ENCODE data around the gene USP17L12. TPM values are rescaled to one million over a fixed set of nuclear protein-coding genes. Genes with fewer than 3 reads are reported as not detected.
"Not testable (repeated sequence)": the region's sequence is repeated elsewhere in the genome, so short reads cannot be mapped to it uniquely, and the experiment has no call there.

Gene USP17L12
- total RNA-seq, 1 experiment from 2014 or later, result not detected

DNA sequence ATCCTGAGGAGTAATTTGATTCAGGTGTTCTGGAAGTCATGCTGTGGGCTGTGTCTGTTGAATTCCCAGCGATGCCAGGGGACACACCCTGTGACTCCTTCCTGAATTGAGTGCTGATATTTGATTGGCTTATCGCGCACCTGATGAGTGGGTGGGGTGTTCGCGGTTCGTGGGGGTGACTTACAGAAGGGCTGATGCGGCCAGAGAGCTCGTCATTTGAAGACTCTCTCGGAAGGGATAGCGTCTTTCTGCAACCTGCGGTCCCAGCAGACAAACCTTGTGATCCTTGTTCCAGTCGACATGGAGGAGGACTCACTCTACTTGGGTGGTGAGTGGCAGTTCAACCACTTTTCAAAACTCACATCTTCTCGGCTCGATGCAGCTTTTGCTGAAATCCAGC, 4.6 kb downstream of the USP17L12 start, which contains the start of gene USP17L13:
Gene USP17L13, plus strand, starts transcription at position 301 of the 400 bp plus-strand sequence. Its CDS starts 0 bp downstream, at position 301.
- H4K20me1 ChIP-seq (ENCODE audit: insufficient read depth); H3K9me2 ChIP-seq (ENCODE audit: insufficient read depth); ATAC-seq; H3K27me3 ChIP-seq (ENCODE audit: insufficient read depth, low read length); H3K4me2 ChIP-seq (ENCODE audit: low read length); H3K27ac ChIP-seq (ENCODE audit: low read depth, low read length); H3K9ac ChIP-seq (ENCODE audit: low read length); POLR2A ChIA-PET; RAD21 ChIA-PET (ENCODE audit: low non-redundant PET in 1 of 2, low total read pairs in 2 of 2, uncharacterized antibody in 2 of 2, unreplicated experiment in 2 of 2); H3K36me3 ChIP-seq (ENCODE audit: control insufficient read depth in 1 of 2, insufficient read depth in 2 of 2, low read length in 2 of 2); BruUV-seq (replicated peaks); H3K9me3 ChIP-seq (ENCODE audit: control insufficient read depth in 1 of 2, insufficient read depth in 1 of 2, low read depth in 1 of 2, low read length in 2 of 2); intact Hi-C loops (cut with micrococcal nuclease); H3K4me3 ChIP-seq (replicated peaks in 1 of 2; ENCODE audit: low read depth in 1 of 2, low read length in 2 of 2); H3K79me2 ChIP-seq (ENCODE audit: insufficient read depth, low read length); H3K4me1 ChIP-seq (ENCODE audit: control insufficient read depth in 1 of 2, insufficient read depth in 2 of 2, low read length in 2 of 2); DNase-seq (ENCODE audit: low read depth, low spot score); H2AFZ ChIP-seq (ENCODE audit: low read depth, low read length, poor library complexity, severe bottlenecking); CTCF ChIA-PET: not testable (repeated sequence)

DNA sequence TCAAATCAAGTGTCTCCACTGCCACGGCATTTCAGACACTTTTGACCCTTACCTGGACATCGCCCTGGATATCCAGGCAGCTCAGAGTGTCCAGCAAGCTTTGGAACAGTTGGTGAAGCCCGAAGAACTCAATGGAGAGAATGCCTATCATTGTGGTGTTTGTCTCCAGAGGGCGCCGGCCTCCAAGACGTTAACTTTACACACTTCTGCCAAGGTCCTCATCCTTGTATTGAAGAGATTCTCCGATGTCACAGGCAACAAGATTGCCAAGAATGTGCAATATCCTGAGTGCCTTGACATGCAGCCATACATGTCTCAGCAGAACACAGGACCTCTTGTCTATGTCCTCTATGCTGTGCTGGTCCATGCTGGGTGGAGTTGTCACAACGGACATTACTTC, 10.3 kb downstream of the USP17L12 start:
- H2AFZ ChIP-seq (ENCODE audit: low read depth, low read length, poor library complexity, severe bottlenecking); H3K79me2 ChIP-seq (ENCODE audit: insufficient read depth, low read length); CTCF ChIA-PET; H3K27me3 ChIP-seq (ENCODE audit: insufficient read depth, low read length); intact Hi-C loops (cut with micrococcal nuclease); POLR2A ChIA-PET; H3K4me3 ChIP-seq (replicated peaks in 1 of 2; ENCODE audit: low read depth in 1 of 2, low read length in 2 of 2); H3K4me2 ChIP-seq (ENCODE audit: low read length); DNase-seq (ENCODE audit: low read depth, low spot score); H3K9me2 ChIP-seq (ENCODE audit: insufficient read depth); H3K4me1 ChIP-seq (ENCODE audit: control insufficient read depth in 1 of 2, insufficient read depth in 2 of 2, low read length in 2 of 2); H3K27ac ChIP-seq (ENCODE audit: low read depth, low read length); BruUV-seq (replicated peaks); H3K36me3 ChIP-seq (ENCODE audit: control insufficient read depth in 1 of 2, insufficient read depth in 2 of 2, low read length in 2 of 2); ATAC-seq; RAD21 ChIA-PET (ENCODE audit: low non-redundant PET in 1 of 2, low total read pairs in 2 of 2, uncharacterized antibody in 2 of 2, unreplicated experiment in 2 of 2); H4K20me1 ChIP-seq (ENCODE audit: insufficient read depth); H3K9ac ChIP-seq (ENCODE audit: low read length); H3K9me3 ChIP-seq (ENCODE audit: control insufficient read depth in 1 of 2, insufficient read depth in 1 of 2, low read depth in 1 of 2, low read length in 2 of 2): not testable (repeated sequence)

GRCh38 chr4:9234085-9234484, 14.1 kb downstream of the USP17L12 start, which contains the start of gene USP17L15:
Gene USP17L15, plus strand, starts transcription at chr4:9234385. Its CDS starts 0 bp downstream, at chr4:9234385.
- H3K27ac ChIP-seq (ENCODE audit: low read depth, low read length); ATAC-seq; H3K9me3 ChIP-seq (ENCODE audit: control insufficient read depth in 1 of 2, insufficient read depth in 1 of 2, low read depth in 1 of 2, low read length in 2 of 2); DNase-seq (ENCODE audit: low read depth, low spot score); intact Hi-C loops (cut with micrococcal nuclease); H3K9ac ChIP-seq (ENCODE audit: low read length); CTCF ChIA-PET; H3K4me3 ChIP-seq (replicated peaks in 1 of 2; ENCODE audit: low read depth in 1 of 2, low read length in 2 of 2); H2AFZ ChIP-seq (ENCODE audit: low read depth, low read length, poor library complexity, severe bottlenecking); H3K27me3 ChIP-seq (ENCODE audit: insufficient read depth, low read length); BruUV-seq (replicated peaks); H4K20me1 ChIP-seq (ENCODE audit: insufficient read depth); H3K4me1 ChIP-seq (ENCODE audit: control insufficient read depth in 1 of 2, insufficient read depth in 2 of 2, low read length in 2 of 2); RAD21 ChIA-PET (ENCODE audit: low non-redundant PET in 1 of 2, low total read pairs in 2 of 2, uncharacterized antibody in 2 of 2, unreplicated experiment in 2 of 2); H3K79me2 ChIP-seq (ENCODE audit: insufficient read depth, low read length); H3K4me2 ChIP-seq (ENCODE audit: low read length); POLR2A ChIA-PET; H3K9me2 ChIP-seq (ENCODE audit: insufficient read depth); H3K36me3 ChIP-seq (ENCODE audit: control insufficient read depth in 1 of 2, insufficient read depth in 2 of 2, low read length in 2 of 2): not testable (repeated sequence)

- H3K9me3 ChIP-seq (ENCODE audit: control insufficient read depth in 1 of 2, insufficient read depth in 1 of 2, low read depth in 1 of 2, low read length in 2 of 2); H2AFZ ChIP-seq (ENCODE audit: low read depth, low read length, poor library complexity, severe bottlenecking); H3K36me3 ChIP-seq (ENCODE audit: control insufficient read depth in 1 of 2, insufficient read depth in 2 of 2, low read length in 2 of 2); H3K4me3 ChIP-seq (replicated peaks in 1 of 2; ENCODE audit: low read depth in 1 of 2, low read length in 2 of 2); CTCF ChIA-PET; H3K79me2 ChIP-seq (ENCODE audit: insufficient read depth, low read length); BruUV-seq (replicated peaks); H4K20me1 ChIP-seq (ENCODE audit: insufficient read depth); RAD21 ChIA-PET (ENCODE audit: low non-redundant PET in 1 of 2, low total read pairs in 2 of 2, uncharacterized antibody in 2 of 2, unreplicated experiment in 2 of 2); ATAC-seq; H3K9ac ChIP-seq (ENCODE audit: low read length); H3K4me1 ChIP-seq (ENCODE audit: control insufficient read depth in 1 of 2, insufficient read depth in 2 of 2, low read length in 2 of 2); intact Hi-C loops (cut with micrococcal nuclease); DNase-seq (ENCODE audit: low read depth, low spot score); H3K9me2 ChIP-seq (ENCODE audit: insufficient read depth); H3K27me3 ChIP-seq (ENCODE audit: insufficient read depth, low read length); H3K27ac ChIP-seq (ENCODE audit: low read depth, low read length); H3K4me2 ChIP-seq (ENCODE audit: low read length); POLR2A ChIA-PET: not testable (repeated sequence)
These were observed 18.5 kb downstream of the USP17L12 start for GRCh38 chr4:9238461-9238860.

DNA sequence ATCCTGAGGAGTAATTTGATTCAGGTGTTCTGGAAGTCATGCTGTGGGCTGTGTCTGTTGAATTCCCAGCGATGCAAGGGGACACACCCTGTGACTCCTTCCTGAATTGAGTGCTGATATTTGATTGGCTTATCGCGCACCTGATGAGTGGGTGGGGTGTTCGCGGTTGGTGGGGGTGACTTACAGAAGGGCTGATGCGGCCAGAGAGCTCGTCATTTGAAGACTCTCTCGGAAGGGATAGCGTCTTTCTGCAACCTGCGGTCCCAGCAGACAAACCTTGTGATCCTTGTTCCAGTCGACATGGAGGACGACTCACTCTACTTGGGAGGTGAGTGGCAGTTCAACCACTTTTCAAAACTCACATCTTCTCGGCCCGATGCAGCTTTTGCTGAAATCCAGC, 23.6 kb downstream of the USP17L12 start, which contains the start of gene USP17L17:
Gene USP17L17, plus strand, starts transcription at position 301 of the 400 bp plus-strand sequence. Its CDS starts 0 bp downstream, at position 301.
- H3K79me2 ChIP-seq (ENCODE audit: insufficient read depth, low read length); BruUV-seq (replicated peaks); H3K9ac ChIP-seq (ENCODE audit: low read length); DNase-seq (ENCODE audit: low read depth, low spot score); POLR2A ChIA-PET; H3K9me3 ChIP-seq (ENCODE audit: control insufficient read depth in 1 of 2, insufficient read depth in 1 of 2, low read depth in 1 of 2, low read length in 2 of 2); intact Hi-C loops (cut with micrococcal nuclease); H3K4me2 ChIP-seq (ENCODE audit: low read length); H4K20me1 ChIP-seq (ENCODE audit: insufficient read depth); H3K9me2 ChIP-seq (ENCODE audit: insufficient read depth); CTCF ChIA-PET; RAD21 ChIA-PET (ENCODE audit: low non-redundant PET in 1 of 2, low total read pairs in 2 of 2, uncharacterized antibody in 2 of 2, unreplicated experiment in 2 of 2); H3K4me1 ChIP-seq (ENCODE audit: control insufficient read depth in 1 of 2, insufficient read depth in 2 of 2, low read length in 2 of 2); H3K4me3 ChIP-seq (replicated peaks in 1 of 2; ENCODE audit: low read depth in 1 of 2, low read length in 2 of 2); ATAC-seq; H3K36me3 ChIP-seq (ENCODE audit: control insufficient read depth in 1 of 2, insufficient read depth in 2 of 2, low read length in 2 of 2); H3K27me3 ChIP-seq (ENCODE audit: insufficient read depth, low read length); H2AFZ ChIP-seq (ENCODE audit: low read depth, low read length, poor library complexity, severe bottlenecking); H3K27ac ChIP-seq (ENCODE audit: low read depth, low read length): not testable (repeated sequence)

Measured in HCT116 (cell line).